ENCODE measurements around the gene GOT2.
A peak's percentile ranks its signal among the peaks of the same experiment; 100 is the strongest.
"Not testable (repeated sequence)": the region's sequence is repeated elsewhere in the genome, so short reads cannot be mapped to it uniquely, and the experiment has no call there.

GOT2 gene

GRCh38 chr16:58733671-58734458 lies at the start of gene GOT2:
GOT2 (minus strand) TSS chr16:58734316; CDS start chr16:58734228, 88 bp downstream.
- peak; percentile 75 for DNase-seq

- DNase-seq = not testable (repeated sequence)
Observed at GRCh38 chr16:58779291-58779690, 45.2 kb upstream of the GOT2 start.

GRCh38 chr16:58773870-58774269 lies 39.8 kb upstream of the GOT2 start:
- DNase-seq = no peak

- no peak for DNase-seq
Observed at GRCh38 chr16:58768145-58768544, 34.0 kb upstream of the GOT2 start.

GRCh38 chr16:58767581-58767980 lies 33.5 kb upstream of the GOT2 start:
- DNase-seq = no peak

GRCh38 chr16:58756650-58757332 lies 22.7 kb upstream of the GOT2 start:
- no peak for DNase-seq

GRCh38 chr16:58755989-58756649 lies 22.0 kb upstream of the GOT2 start:
- DNase-seq = peak; percentile 58

GRCh38 chr16:58753711-58754134 lies 19.6 kb upstream of the GOT2 start:
- no peak for DNase-seq

- no peak for DNase-seq
Observed at GRCh38 chr16:58744497-58744896, 10.4 kb upstream of the GOT2 start.

- DNase-seq = no peak
Observed at GRCh38 chr16:58741976-58742375, 7.9 kb upstream of the GOT2 start.

GRCh38 chr16:58741166-58741565 lies 7.0 kb upstream of the GOT2 start:
- DNase-seq = no peak

- no peak for DNase-seq
Observed at GRCh38 chr16:58738672-58739296, 4.7 kb upstream of the GOT2 start.

GRCh38 chr16:58736341-58736740 lies 2.2 kb upstream of the GOT2 start:
- not testable (repeated sequence) for DNase-seq

- DNase-seq = no peak
Observed at GRCh38 chr16:58734459-58734787, 307 bp upstream of the GOT2 start.

- no peak for DNase-seq
Observed at GRCh38 chr16:58733248-58733670, 857 bp downstream of the GOT2 start.

- DNase-seq = no peak
Observed at GRCh38 chr16:58732545-58733247, 1.4 kb downstream of the GOT2 start.

GRCh38 chr16:58730724-58731370 lies 3.3 kb downstream of the GOT2 start:
- DNase-seq = no peak

GRCh38 chr16:58727796-58728568 lies 6.1 kb downstream of the GOT2 start:
- DNase-seq = no peak

GRCh38 chr16:58727028-58727781 lies 6.9 kb downstream of the GOT2 start:
- no peak for DNase-seq

- DNase-seq = no peak
Observed at GRCh38 chr16:58723109-58723508, 11.0 kb downstream of the GOT2 start.

GRCh38 chr16:58717994-58718393 lies 16.1 kb downstream of the GOT2 start:
- DNase-seq = no peak

All from NCI-H2171 (cell line).